ENCODE results near the gene P2RX4. TPM values are rescaled to one million over a fixed set of nuclear protein-coding genes. Genes with fewer than 3 reads are reported as not detected.

Gene P2RX4
- total and polyA plus RNA-seq, 9 of the 15 experiments (the other 6 are each of a cell fraction or from before 2014, with no cell fraction given), result 6.6 to 21.5 (median 11.7) TPM

DNA sequence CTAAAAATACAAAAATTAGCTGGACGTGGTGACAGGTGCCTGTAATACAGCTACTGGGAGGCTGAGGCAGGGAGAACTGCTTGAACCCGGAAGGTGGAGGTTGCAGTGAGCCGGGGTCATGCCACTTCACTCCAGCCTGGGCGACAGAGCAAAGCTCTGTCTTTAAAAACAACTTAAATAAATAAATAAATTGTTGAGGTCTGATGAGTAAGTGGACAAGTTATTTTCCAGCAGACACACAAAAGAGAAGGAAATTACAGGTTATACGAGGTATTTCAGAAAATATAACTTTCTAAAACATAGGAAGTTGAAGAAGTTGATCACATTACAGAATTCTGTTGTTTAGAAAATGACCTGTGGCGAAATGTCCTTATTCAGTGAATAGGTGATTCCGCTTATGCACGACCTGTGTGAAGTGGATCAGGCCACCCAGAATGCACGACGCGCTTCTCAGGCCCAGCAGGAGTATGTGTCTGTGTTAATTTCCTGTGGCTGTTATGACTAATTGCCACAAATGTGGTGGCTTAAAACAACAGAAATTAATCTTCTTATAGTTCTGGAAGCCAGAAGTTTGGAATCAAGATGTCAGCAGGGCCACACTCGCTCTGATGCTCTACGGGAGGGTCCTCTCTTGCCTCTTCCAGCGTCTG lies 39.2 kb upstream of the P2RX4 start:
- Histone ChIP-seq H3K27me3 (ENCODE audit: control insufficient read depth in 2 of 2, insufficient read depth in 2 of 2, low read length in 2 of 2) (no peaks in the 10 kb centered on the region), H3K36me3 (ENCODE audit: control insufficient read depth, insufficient read depth, low read length) (no peaks in the 10 kb centered on the region), H3K27ac (ENCODE audit: extremely low read depth, low read depth, low read length) (no peak overlapping the region), H3K9me3 (replicated peaks; ENCODE audit: control insufficient read depth, insufficient read depth, low read depth, low read length) (no peaks in the 10 kb centered on the region), H3K9ac (ENCODE audit: insufficient read depth in 1 of 2, low read depth in 2 of 2, low read length in 2 of 2) (no peak overlapping the region), H4K20me1 (replicated peaks; ENCODE audit: control insufficient read depth, insufficient read depth, low read length) (no peaks in the 10 kb centered on the region), H2AFZ (ENCODE audit: low read depth, low read length) (no peak overlapping the region), H3K79me2 (ENCODE audit: control insufficient read depth, insufficient read depth, low read length) (no peaks in the 10 kb centered on the region), H3K4me3 (no peak overlapping the region), H3K9me1 (ENCODE audit: control insufficient read depth, insufficient read depth, low read length) (no peaks in the 10 kb centered on the region), H3K4me1 (replicated peaks in 1 of 2; ENCODE audit: control insufficient read depth in 2 of 2, insufficient read depth in 2 of 2, low read length in 2 of 2) (peaks cover 0 to 6% of the 10 kb centered on the region in 2 experiments; a peak in 4 of 5 replicates), H3K4me2 (ENCODE audit: insufficient read depth, low read length) (no peak overlapping the region)
- FAIRE-seq (no peak), DNase-seq (ENCODE audit: extremely low read depth in 1 of 4, low spot score in 3 of 4) (no peak), ATAC-seq (no peak)
- POLR2A ChIA-PET, result interaction anchor here (2.1 kb wide), 1 partner anchor 16 kb away, joined by 6 read pairs; no protein-coding TSS in a partner anchor
- 55% methylated on average over 14 of the region's 14 CpGs for whole genome bisulfite sequencing (ENCODE audit: insufficient coverage, low coverage, missing lambda C conversion rate)
- BruUV-seq (replicated peaks), result no TSS peak
- intact Hi-C loops (cut with micrococcal nuclease), result no loop called here
- in situ Hi-C loops (cut with MboI), result no loop called here
- CTCF ChIA-PET (ENCODE audit: low intra/inter-chr PET ratio), result no interaction called here
- TF ChIP-seq BCL6 (CRISPR knock-in tag; IDR thresholded peaks at IDR 0.05) (no peak), XRCC5 (IDR thresholded peaks at IDR 0.05; ENCODE audit: low read depth, low read length) (no peak), HMG20B (CRISPR knock-in tag; IDR thresholded peaks at IDR 0.05) (no peak), ZNF764 (CRISPR knock-in tag; IDR thresholded peaks at IDR 0.05; ENCODE audit: low read depth) (no peak), MCM3 (IDR thresholded peaks at IDR 0.05) (no peak), MYBL2 (IDR thresholded peaks at IDR 0.05; ENCODE audit: low read depth) (no peak), MYBL2 (CRISPR knock-in tag; IDR thresholded peaks at IDR 0.05; ENCODE audit: borderline replicate concordance) (no peak), TCF7 (IDR thresholded peaks at IDR 0.05; ENCODE audit: borderline replicate concordance) (no peak), HNRNPUL1 (IDR thresholded peaks at IDR 0.05; ENCODE audit: low read length) (no peak), MCM5 (IDR thresholded peaks at IDR 0.05; ENCODE audit: low read depth) (no peak)
- TF ChIP-seq, protein P1, sequence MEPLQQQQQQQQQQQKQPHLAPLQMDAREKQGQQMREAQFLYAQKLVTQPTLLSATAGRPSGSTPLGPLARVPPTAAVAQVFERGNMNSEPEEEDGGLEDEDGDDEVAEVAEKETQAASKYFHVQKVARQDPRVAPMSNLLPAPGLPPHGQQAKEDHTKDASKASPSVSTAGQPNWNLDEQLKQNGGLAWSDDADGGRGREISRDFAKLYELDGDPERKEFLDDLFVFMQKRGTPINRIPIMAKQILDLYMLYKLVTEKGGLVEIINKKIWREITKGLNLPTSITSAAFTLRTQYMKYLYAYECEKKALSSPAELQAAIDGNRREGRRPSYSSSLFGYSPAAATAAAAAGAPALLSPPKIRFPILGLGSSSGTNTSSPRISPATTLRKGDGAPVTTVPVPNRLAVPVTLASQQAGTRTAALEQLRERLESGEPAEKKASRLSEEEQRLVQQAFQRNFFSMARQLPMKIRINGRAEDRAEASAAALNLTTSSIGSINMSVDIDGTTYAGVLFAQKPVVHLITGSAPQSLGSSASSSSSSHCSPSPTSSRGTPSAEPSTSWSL (CRISPR knock-in tag; IDR thresholded peaks at IDR 0.05; ENCODE audit: borderline replicate concordance), result no peak
